Measurements from ENCODE around the gene RNF213. TPM values are rescaled to one million over a fixed set of nuclear protein-coding genes. Genes with fewer than 3 reads are reported as not detected.

The RNF213 gene
- total and polyA plus RNA-seq, 2 of the 8 experiments (the other 6 are each of a cell fraction or from before 2014, with no cell fraction given): 33.8 to 62.8 TPM

- TF ChIP-seq CHD7 (IDR thresholded peaks at IDR 0.05; ENCODE audit: insufficient replicate concordance, low read length) (no peak), CBX5 (IDR thresholded peaks at IDR 0.05; ENCODE audit: low read depth, low read length) (no peak), SIN3A (conservative IDR thresholded peaks at IDR 0.05 in 1 of 2, IDR thresholded peaks at IDR 0.05 in 1 of 2; ENCODE audit: low read depth in 1 of 2, low read length in 2 of 2) (no peak), POLR2A (IDR thresholded peaks at IDR 0.05; ENCODE audit: control extremely low read depth in 1 of 2, low read depth in 2 of 2, low read length in 2 of 2) (no peak), RXRA (IDR thresholded peaks at IDR 0.05; ENCODE audit: insufficient read depth, low read depth, low read length) (no peak), TBP (IDR thresholded peaks at IDR 0.05; ENCODE audit: low read depth, low read length) (no peak), SIRT6 (IDR thresholded peaks at IDR 0.05; ENCODE audit: low read length) (no peak)
- TF ChIP-seq, protein P1, sequence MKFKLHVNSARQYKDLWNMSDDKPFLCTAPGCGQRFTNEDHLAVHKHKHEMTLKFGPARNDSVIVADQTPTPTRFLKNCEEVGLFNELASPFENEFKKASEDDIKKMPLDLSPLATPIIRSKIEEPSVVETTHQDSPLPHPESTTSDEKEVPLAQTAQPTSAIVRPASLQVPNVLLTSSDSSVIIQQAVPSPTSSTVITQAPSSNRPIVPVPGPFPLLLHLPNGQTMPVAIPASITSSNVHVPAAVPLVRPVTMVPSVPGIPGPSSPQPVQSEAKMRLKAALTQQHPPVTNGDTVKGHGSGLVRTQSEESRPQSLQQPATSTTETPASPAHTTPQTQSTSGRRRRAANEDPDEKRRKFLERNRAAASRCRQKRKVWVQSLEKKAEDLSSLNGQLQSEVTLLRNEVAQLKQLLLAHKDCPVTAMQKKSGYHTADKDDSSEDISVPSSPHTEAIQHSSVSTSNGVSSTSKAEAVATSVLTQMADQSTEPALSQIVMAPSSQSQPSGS (IDR thresholded peaks at IDR 0.05; ENCODE audit: low read length): no peak
Measured at GRCh38 chr17:80396157-80397033, 135.7 kb downstream of the RNF213 start (continued).

Measured in H1 (cell line).